GM12878 (cell line): ENCODE measurements around the gene MRPL20.

Experiments used
- BACH1 ChIP-seq: fragments of 450-650 bp; IDR thresholded peaks from 2 replicates; pipeline ENCODE4 v1.6.1; 2017; ENCODE audit warnings: mild to moderate bottlenecking, borderline replicate concordance
- CREM ChIP-seq: IDR thresholded peaks from 2 replicates; pipeline ENCODE4 v1.6.1; 2014; ENCODE audit warnings: antibody characterized with exemption, low read depth
- CTCF ChIP-seq, 3 experiments: IDR thresholded peaks in 2 of 3; conservative IDR thresholded peaks in 1 of 3; 2 replicates each; pipeline ENCODE4 v1.5.1; 2011; ENCODE audit warnings: low read depth in 3 of 3, low read length in 3 of 3, mild to moderate bottlenecking in 3 of 3, control low read depth in 2 of 3, moderate library complexity in 2 of 3, inconsistent platforms in 1 of 3, mixed read lengths in 1 of 3; ENCODE audit not compliant: control insufficient read depth in 2 of 3, insufficient read depth in 1 of 3; ENCODE audit errors: extremely low read depth in 1 of 3
- HDAC6 ChIP-seq: fragments of 200-600 bp; sonication (generic); IDR thresholded peaks from one replicate; pipeline ENCODE4 v1.8.0; 2017; ENCODE audit warnings: antibody characterized with exemption; ENCODE audit not compliant: unreplicated experiment
- NFIC ChIP-seq: IDR thresholded peaks from 2 replicates; pipeline ENCODE4 v1.6.1; 2012; ENCODE audit warnings: low read depth, mild to moderate bottlenecking, inconsistent platforms, low read length, moderate library complexity
- POLR2A ChIP-seq: IDR thresholded peaks from 2 replicates; pipeline ENCODE4 v1.6.1; 2011; ENCODE audit warnings: low read depth, mild to moderate bottlenecking, low read length
- REST ChIP-seq: IDR thresholded peaks from 2 replicates; pipeline ENCODE4 v1.6.1; 2012; ENCODE audit warnings: mild to moderate bottlenecking, low read depth, low read length
- SIN3A ChIP-seq: IDR thresholded peaks from 2 replicates; pipeline ENCODE4 v1.6.1; 2012; ENCODE audit warnings: low read depth, low read length, improper control_type of control experiment
- SP1 ChIP-seq: IDR thresholded peaks from one replicate; pipeline ENCODE4 v1.6.1; 2011; ENCODE audit warnings: low read depth, low read length
- TCF3 ChIP-seq: IDR thresholded peaks from 2 replicates; pipeline ENCODE4 v1.6.1; 2012; ENCODE audit warnings: low read depth, mild to moderate bottlenecking, low read length, borderline replicate concordance; ENCODE audit not compliant: insufficient read depth
- USF2 ChIP-seq: IDR thresholded peaks from 2 replicates; pipeline ENCODE4 v1.6.1; 2011; ENCODE audit warnings: low read depth, low read length, improper control_type of control experiment, borderline replicate concordance
- YY1 ChIP-seq: IDR thresholded peaks from 2 replicates; pipeline ENCODE4 v1.6.1; 2011; ENCODE audit warnings: low read depth, mild to moderate bottlenecking, low read length
- ZNF274 ChIP-seq: IDR thresholded peaks from one replicate; pipeline ENCODE4 v1.8.0; 2011; ENCODE audit not compliant: insufficient read length, insufficient read depth

- TF ChIP-seq SIN3A (no peak), USF2 (no peak), NFIC (no peak), CREM (no peak), BACH1 (no peak), HDAC6 (no peak), SP1 (no peak), REST (no peak), YY1 (no peak), CTCF (IDR thresholded peaks at IDR 0.05 in 2 of 3, conservative IDR thresholded peaks at IDR 0.05 in 1 of 3; ENCODE audit: control insufficient read depth in 2 of 3, extremely low read depth in 1 of 3, insufficient read depth in 1 of 3, low read depth in 3 of 3, low read length in 3 of 3) (no peak), POLR2A (no peak), ZNF274 (no peak), TCF3 (no peak)
These were observed 44.7 kb upstream of the MRPL20 start for GRCh38 chr1:1451696-1452364.
